D341Med (cell line): ENCODE measurements around the gene TMEM121B.
"Not testable (repeated sequence)": the region's sequence is repeated elsewhere in the genome, so short reads cannot be mapped to it uniquely, and the experiment has no call there.

Experiments used
- DNase-seq: peaks from one replicate; pipeline ENCODE4 v3.0.0; 2012; ENCODE audit warnings: low spot score

Gene TMEM121B

GRCh38 chr22:17121233-17122195 is at the start of gene TMEM121B:
TSS of gene TMEM121B (minus strand) at chr22:17121360. CDS start at chr22:17121127, 233 bp downstream.
- DNase-seq = peak; percentile 93

GRCh38 chr22:17167486-17167885 is 46.3 kb upstream of the TMEM121B start:
- DNase-seq = no peak

GRCh38 chr22:17164392-17165024 is 43.3 kb upstream of the TMEM121B start:
- DNase-seq = no peak

GRCh38 chr22:17162731-17163130 is 41.6 kb upstream of the TMEM121B start:
- no peak for DNase-seq

- DNase-seq = no peak
These were observed 40.8 kb upstream of the TMEM121B start for GRCh38 chr22:17161991-17162390.

DNA sequence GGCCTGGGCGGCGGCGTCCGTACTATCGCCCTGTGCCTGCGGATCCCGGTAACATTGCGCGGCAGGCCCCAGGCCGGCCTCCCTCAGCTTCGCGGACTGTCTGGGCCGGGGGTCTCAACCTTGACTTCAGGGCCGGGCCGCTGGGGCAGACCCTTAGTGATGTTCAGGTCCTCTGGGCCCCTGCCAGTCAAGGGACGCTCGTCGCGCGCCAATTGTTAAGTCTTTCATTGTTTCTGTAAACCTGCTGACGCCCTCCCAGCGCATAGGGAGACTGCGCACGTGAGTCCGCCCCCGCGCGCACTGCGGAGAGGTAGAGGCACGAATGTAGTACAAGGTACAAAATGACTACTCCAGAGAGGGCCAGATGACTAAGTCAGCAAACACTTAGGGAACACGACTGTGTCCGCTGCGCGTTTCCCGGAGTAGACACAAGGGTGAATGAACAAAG is 38.4 kb upstream of the TMEM121B start:
- DNase-seq = peak; percentile 65

- DNase-seq = peak; percentile 97
These were observed 37.7 kb upstream of the TMEM121B start, which contains the start of gene HDHD5 for GRCh38 chr22:17158568-17159503. TSS of gene HDHD5 (minus strand) at chr22:17159277. CDS start at chr22:17159251, 26 bp downstream.

GRCh38 chr22:17158176-17158567 is 37.0 kb upstream of the TMEM121B start:
- no peak for DNase-seq

GRCh38 chr22:17157714-17158113 is 36.6 kb upstream of the TMEM121B start:
- DNase-seq = no peak

GRCh38 chr22:17155941-17156340 is 34.8 kb upstream of the TMEM121B start:
- no peak for DNase-seq

DNA sequence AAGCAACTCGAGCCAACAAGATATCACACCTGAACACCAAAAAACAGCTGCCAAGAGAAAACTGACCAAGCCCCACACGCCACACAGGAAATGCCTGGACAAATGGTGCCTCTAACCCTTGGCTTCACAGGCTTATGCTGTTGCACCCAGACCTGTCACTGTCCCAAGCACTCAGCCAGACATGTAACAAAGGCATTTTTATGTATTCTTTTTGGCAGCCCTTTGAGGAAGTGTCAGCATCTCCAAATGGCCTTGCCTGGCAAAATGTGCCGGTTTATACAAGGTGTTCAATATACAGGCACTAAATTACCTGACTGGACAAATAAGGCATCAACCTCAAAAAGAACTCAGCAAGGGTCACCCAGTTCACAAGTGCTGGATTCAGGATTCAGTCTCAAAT is 31.8 kb upstream of the TMEM121B start:
- no peak for DNase-seq

DNA sequence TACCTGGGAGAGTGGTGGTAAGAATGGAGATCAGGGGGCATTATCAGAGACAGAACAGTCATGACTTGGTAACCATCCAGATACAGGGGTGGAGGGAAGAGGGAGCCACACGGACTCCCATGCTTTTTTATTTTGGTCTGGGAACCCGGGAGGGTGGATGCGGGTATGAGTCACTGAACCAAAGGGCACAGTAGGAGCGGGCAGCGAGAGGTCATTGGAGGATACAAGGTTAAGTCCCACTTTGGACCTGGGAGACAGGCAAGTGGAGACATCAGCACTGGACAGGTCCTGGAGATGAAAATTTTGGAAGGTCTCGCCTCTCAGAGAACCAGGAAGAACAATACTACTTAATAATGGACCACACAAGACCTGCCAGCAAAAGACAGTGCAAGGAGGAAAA is 31.2 kb upstream of the TMEM121B start:
- no peak for DNase-seq

DNA sequence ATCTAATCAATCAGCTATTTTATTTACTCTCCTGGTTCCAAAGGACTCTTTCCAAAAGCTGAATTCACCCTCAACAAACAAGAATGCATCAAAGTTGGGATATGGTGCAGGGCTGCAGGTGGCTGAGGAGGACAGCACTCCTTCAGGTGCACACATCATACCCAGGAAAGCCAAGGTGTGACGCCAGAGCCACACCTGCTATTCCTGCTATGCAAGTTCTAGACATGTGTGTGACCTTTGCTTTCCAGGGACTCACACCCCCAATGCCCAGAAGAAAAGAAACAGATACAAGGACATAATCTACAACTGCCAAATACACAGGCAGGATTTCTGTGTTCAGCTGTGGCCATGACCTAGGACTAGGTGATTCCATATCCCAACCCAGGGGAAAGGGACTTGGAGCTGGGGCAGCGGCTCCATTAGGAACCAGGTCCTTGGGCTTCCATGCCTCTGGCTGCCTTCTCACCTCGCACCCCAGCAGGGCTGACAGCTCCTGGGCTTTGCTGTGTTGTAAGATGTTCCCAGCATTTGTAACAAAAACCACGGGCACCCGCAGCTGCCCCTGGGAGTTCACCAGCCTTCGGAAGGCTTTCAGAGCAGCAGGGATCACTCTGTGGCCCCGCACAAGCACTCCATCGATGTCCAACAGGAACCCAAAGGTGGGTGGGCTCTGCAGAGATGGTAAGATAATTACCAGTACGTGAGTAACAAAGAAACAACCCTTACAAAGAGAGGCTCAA is 28.1 kb upstream of the TMEM121B start:
- DNase-seq = no peak

DNA sequence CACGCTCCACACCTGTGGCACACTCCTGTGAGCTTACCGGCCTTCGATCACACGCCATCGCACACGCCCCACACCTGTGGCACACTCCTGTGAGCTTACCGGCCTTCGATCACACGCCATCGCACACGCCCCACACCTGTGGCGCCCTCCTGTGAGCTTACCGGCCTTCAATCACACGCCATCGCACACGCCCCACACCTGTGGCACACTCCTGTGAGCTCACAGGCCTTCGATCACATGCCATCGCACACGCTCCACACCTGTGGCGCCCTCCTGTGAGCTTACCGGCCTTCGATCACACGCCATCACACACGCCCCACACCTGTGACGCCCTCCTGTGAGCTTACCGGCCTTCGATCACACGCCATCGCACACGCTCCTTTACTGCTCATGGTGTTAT is 26.3 kb upstream of the TMEM121B start:
- not testable (repeated sequence) for DNase-seq

DNA sequence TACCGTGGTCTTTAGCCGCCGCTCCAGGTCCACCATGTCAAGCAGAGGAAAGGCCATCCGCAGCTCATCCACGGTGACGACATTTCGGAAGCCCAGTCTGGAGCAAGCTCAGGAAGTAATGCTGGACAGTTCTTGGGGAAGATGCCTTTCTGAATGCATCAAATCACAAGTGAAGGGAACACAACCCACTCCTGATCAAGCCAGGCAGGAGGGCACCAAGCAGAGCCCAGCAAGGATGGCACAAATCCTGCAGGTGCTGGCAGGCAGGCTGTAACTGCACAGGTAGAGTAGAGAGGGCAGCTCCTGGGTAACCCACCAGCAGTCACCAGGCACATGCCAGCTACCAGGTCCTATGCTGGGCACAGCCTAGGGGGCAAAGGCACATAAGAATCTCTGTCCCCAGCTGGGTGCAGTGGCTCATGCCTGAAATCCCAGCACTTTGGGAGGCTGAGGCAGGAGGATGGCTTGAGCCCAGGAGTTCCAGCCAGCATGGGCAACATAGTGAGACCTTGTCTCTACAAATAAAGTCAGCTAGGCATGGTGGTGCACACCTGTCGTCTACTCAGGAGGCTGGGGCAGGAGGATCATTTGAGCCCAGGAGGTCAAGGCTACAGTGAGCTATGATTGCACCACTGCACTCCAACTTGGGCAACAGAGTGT is 24.0 kb upstream of the TMEM121B start:
- DNase-seq = no peak

GRCh38 chr22:17143826-17144225 is 22.7 kb upstream of the TMEM121B start:
- peak; percentile 10 for DNase-seq

- DNase-seq = no peak
These were observed 21.9 kb upstream of the TMEM121B start for GRCh38 chr22:17143101-17143500.

- no peak for DNase-seq
These were observed 19.9 kb upstream of the TMEM121B start for GRCh38 chr22:17140826-17141766.

DNA sequence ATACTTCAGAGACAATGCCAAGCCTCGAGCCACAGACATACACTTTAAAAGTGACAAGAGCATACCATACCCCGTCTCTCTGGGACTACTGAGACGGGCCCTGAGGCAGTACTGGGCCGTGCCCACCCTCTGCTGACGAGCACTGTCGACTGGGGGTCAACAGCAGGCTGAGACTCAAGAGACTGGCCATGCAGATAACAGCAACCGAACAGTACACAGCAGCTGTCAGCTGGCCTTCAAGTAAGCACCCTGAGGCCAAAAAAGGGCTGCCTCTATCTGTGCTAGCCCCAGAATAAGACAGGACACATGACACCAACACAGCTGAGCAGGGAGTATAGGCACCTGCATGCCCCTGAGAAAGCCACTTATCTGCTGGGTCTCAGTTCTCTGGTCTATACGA is 18.9 kb upstream of the TMEM121B start:
- DNase-seq = no peak

GRCh38 chr22:17138513-17138912 is 17.4 kb upstream of the TMEM121B start:
- DNase-seq = no peak
